Fibroblast of lung (primary cell): ENCODE results near the gene FADS6.

Experiments
- CTCF ChIP-seq, 2 donors: IDR thresholded peaks in 1 of 2; conservative IDR thresholded peaks in 1 of 2; 1 replicate in 1 of 2; 2 replicates in 1 of 2; pipeline ENCODE4 v1.5.1; 2011 to 2012; ENCODE audit warnings: low read length in 2 of 2, control low read depth in 1 of 2, inconsistent platforms in 1 of 2, low read depth in 1 of 2, mild to moderate bottlenecking in 1 of 2
- EZH2 ChIP-seq: IDR thresholded peaks from 2 replicates; pipeline ENCODE4 v1.5.1; 2012; ENCODE audit warnings: low read length, control low read depth, mild to moderate bottlenecking; ENCODE audit errors: missing control alignments

DNA sequence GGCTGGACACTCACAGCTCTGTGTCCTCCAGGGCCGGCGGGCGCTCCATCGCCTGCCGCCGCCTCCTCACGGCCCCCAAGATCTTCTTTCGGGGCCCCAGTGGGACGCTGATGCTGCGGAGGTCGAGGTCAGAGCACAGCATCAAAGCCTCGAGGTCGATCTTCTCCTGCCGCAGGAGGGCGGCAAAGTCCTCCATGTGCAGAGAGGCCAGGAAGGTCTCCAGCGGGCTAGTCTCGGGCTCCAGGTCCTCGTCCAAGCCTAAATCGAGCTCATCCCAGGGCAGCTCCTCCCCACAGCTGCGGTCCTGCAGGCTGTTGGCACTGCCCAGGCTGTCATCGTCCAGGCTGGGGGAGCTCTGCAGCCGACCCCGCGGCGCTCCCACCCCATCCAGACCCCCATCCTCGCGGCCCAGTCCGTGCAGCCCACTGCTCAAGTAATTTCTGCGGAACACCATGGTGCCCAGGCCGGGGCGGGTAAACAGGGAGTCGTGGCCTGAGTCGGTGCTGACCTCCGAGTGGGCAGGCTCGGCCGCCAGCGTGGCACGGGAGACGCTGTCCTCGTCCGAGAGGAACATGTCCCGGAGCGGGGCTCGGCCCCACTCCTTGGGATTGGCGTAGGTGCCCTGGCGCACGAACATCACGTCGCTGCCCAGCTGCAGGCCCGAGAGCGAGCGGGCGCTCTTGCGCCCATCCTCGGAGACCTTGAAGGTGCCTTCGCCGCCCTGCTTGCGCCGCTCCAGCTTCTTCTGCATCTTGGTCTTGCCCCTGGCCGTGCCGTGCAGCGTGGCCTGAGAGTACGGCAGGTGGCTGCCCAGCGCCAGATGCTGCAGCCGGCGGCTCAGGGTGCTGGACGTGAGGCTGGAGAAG, 26.2 kb upstream of the FADS6 start:
- no peak for TF ChIP-seq EZH2
- peak in 1 of 2 donors; percentile 25 for TF ChIP-seq CTCF (conservative IDR thresholded peaks at IDR 0.05 in 1 of 2, IDR thresholded peaks at IDR 0.05 in 1 of 2; ENCODE audit: low read depth in 1 of 2, low read length in 2 of 2)
